H9 (cell line): Measurements from ENCODE around the gene TACR1. TPM values are rescaled to one million over a fixed set of nuclear protein-coding genes. Genes with fewer than 3 reads are reported as not detected.

Source experiments
- DNase-seq: peaks from one replicate; pipeline ENCODE4 v3.0.0-alpha.2; 2017
- H2AFZ ChIP-seq: one replicate; pipeline ENCODE4 v1.6.1; 2013; ENCODE audit warnings: mild to moderate bottlenecking, low read length, control low read depth, moderate library complexity
- H2AK5ac ChIP-seq: 2 replicates; pipeline ENCODE4 v1.6.1; 2013; ENCODE audit warnings: low read length, control low read depth, mixed read lengths; ENCODE audit not compliant: insufficient read length
- H2BK120ac ChIP-seq: one replicate; pipeline ENCODE4 v1.6.1; 2013; ENCODE audit warnings: low read depth, mild to moderate bottlenecking, low read length, control low read depth, inconsistent platforms; ENCODE audit not compliant: poor library complexity, severe bottlenecking
- H2BK12ac ChIP-seq: 2 replicates; pipeline ENCODE4 v1.6.1; 2013; ENCODE audit warnings: low read length, control low read depth, mixed read lengths, low read depth; ENCODE audit not compliant: insufficient read length
- H2BK15ac ChIP-seq: 2 replicates; pipeline ENCODE4 v1.6.1; 2013; ENCODE audit warnings: low read depth, low read length, control low read depth
- H2BK20ac ChIP-seq: one replicate; pipeline ENCODE4 v1.6.1; 2013; ENCODE audit warnings: low read depth, mild to moderate bottlenecking, low read length, control low read depth, inconsistent platforms; ENCODE audit not compliant: poor library complexity, severe bottlenecking
- H2BK5ac ChIP-seq: 2 replicates; pipeline ENCODE4 v1.6.1; 2013; ENCODE audit warnings: low read length, control low read depth, mixed read lengths; ENCODE audit not compliant: insufficient read length
- H3K14ac ChIP-seq: 2 replicates; pipeline ENCODE4 v1.6.1; 2013; ENCODE audit warnings: low read length, control low read depth; ENCODE audit not compliant: insufficient read depth
- H3K18ac ChIP-seq: 2 replicates; pipeline ENCODE4 v1.6.1; 2013; ENCODE audit warnings: low read depth, mild to moderate bottlenecking, mixed read lengths, low read length, control low read depth; ENCODE audit not compliant: insufficient read length
- H3K23ac ChIP-seq: 2 replicates; pipeline ENCODE4 v1.6.1; 2013; ENCODE audit warnings: low read length, control low read depth, mixed read lengths, low read depth; ENCODE audit not compliant: insufficient read length
- H3K23me2 ChIP-seq: 2 replicates; pipeline ENCODE4 v1.6.1; 2013; ENCODE audit warnings: low read depth, mild to moderate bottlenecking, mixed read lengths, low read length, control low read depth; ENCODE audit not compliant: insufficient read length, poor library complexity, severe bottlenecking
- H3K27ac ChIP-seq: 2 replicates; pipeline ENCODE4 v1.5.1; 2013; ENCODE audit warnings: low read length, control low read depth, mixed read lengths, low read depth; ENCODE audit not compliant: insufficient read length
- H3K27me3 ChIP-seq: 2 replicates; pipeline ENCODE4 v1.6.1; 2013; ENCODE audit warnings: low read length, control low read depth, inconsistent platforms; ENCODE audit not compliant: insufficient read depth
- H3K4ac ChIP-seq: 2 replicates; pipeline ENCODE4 v1.6.1; 2013; ENCODE audit warnings: low read depth, mild to moderate bottlenecking, control low read depth, inconsistent platforms, low read length, moderate library complexity
- H3K4me1 ChIP-seq: 2 replicates; pipeline ENCODE4 v1.6.1; 2013; ENCODE audit warnings: low read length, control low read depth, inconsistent platforms; ENCODE audit not compliant: insufficient read depth
- H3K4me2 ChIP-seq: 2 replicates; pipeline ENCODE4 v1.6.1; 2013; ENCODE audit warnings: low read length, control low read depth, mixed read lengths; ENCODE audit not compliant: insufficient read length, insufficient read depth
- H3K56ac ChIP-seq: 2 replicates; pipeline ENCODE4 v1.6.1; 2013; ENCODE audit warnings: low read depth, mild to moderate bottlenecking, mixed read lengths, low read length, control low read depth; ENCODE audit not compliant: insufficient read length
- H3K79me1 ChIP-seq: 2 replicates; pipeline ENCODE4 v1.6.1; 2013; ENCODE audit warnings: low read depth, mild to moderate bottlenecking, moderate library complexity, low read length, control low read depth, inconsistent platforms; ENCODE audit not compliant: insufficient read depth, poor library complexity, severe bottlenecking
- H3K79me2 ChIP-seq: 2 replicates; pipeline ENCODE4 v1.6.1; 2013; ENCODE audit warnings: low read length, control low read depth, inconsistent platforms; ENCODE audit not compliant: insufficient read depth
- H3K9ac ChIP-seq: 2 replicates; pipeline ENCODE4 v1.6.1; 2013; ENCODE audit warnings: low read length, control low read depth, mixed read lengths; ENCODE audit not compliant: insufficient read length; ENCODE audit errors: extremely low read depth
- H3K9me3 ChIP-seq: one replicate; pipeline ENCODE4 v1.6.1; 2013; ENCODE audit warnings: low read depth, low read length, inconsistent platforms; ENCODE audit not compliant: control insufficient read depth
- H3T11ph ChIP-seq: one replicate; pipeline ENCODE4 v1.6.1; 2013; ENCODE audit warnings: mild to moderate bottlenecking, low read length, control low read depth, inconsistent platforms
- H4K20me1 ChIP-seq: one replicate; pipeline ENCODE4 v1.6.1; 2013; ENCODE audit not compliant: control insufficient read depth, insufficient read length, insufficient read depth
- H4K5ac ChIP-seq: 2 replicates; pipeline ENCODE4 v1.6.1; 2013; ENCODE audit warnings: low read depth, mild to moderate bottlenecking, mixed read lengths, low read length, control low read depth; ENCODE audit not compliant: insufficient read length
- H4K8ac ChIP-seq: replicated peaks from 2 replicates; pipeline ENCODE4 v1.6.1; 2013; ENCODE audit warnings: low read length, control low read depth, mixed read lengths, low read depth; ENCODE audit not compliant: insufficient read length
- H4K91ac ChIP-seq: 2 replicates; pipeline ENCODE4 v1.6.1; 2013; ENCODE audit warnings: low read depth, mild to moderate bottlenecking, moderate library complexity, mixed read lengths, low read length, control low read depth; ENCODE audit not compliant: insufficient read length
- H3K27ac Mint-ChIP-seq, 3 experiments: 2 replicates in 2 of 3; 3 replicates in 1 of 3; pipeline ENCODE4 v1.8.0; 2020 to 2021; ENCODE audit warnings: mixed read lengths in 3 of 3, mild to moderate bottlenecking in 1 of 3, moderate library complexity in 1 of 3
- H3K27me3 Mint-ChIP-seq: 2 replicates; pipeline ENCODE4 v1.8.0; 2021; ENCODE audit warnings: low read depth, mild to moderate bottlenecking, moderate library complexity, mixed read lengths
- H3K36me3 Mint-ChIP-seq, 3 experiments: 2 replicates in 2 of 3; 3 replicates in 1 of 3; pipeline ENCODE4 v1.8.0; 2020 to 2021; ENCODE audit warnings: low read depth in 3 of 3, mixed read lengths in 3 of 3; ENCODE audit not compliant: insufficient read depth in 1 of 3
- H3K4me1 Mint-ChIP-seq, 2 experiments: 2 replicates each; pipeline ENCODE4 v1.8.0; 2020; ENCODE audit warnings: mixed read lengths in 2 of 2
- H3K4me3 Mint-ChIP-seq, 2 experiments: 2 replicates in 1 of 2; 3 replicates in 1 of 2; pipeline ENCODE4 v1.8.0; 2020 to 2021; ENCODE audit warnings: mild to moderate bottlenecking in 2 of 2, mixed read lengths in 2 of 2, moderate library complexity in 1 of 2
- H3K9me3 Mint-ChIP-seq, 2 experiments: 2 replicates in 1 of 2; 3 replicates in 1 of 2; pipeline ENCODE4 v1.8.0; 2020; ENCODE audit warnings: mild to moderate bottlenecking in 2 of 2, mixed read lengths in 2 of 2, moderate library complexity in 1 of 2
- CTCF ChIP-seq: fragments of 200-600 bp; sonication (generic); conservative IDR thresholded peaks from 3 replicates; pipeline ENCODE4 v1.8.0; 2021; ENCODE audit warnings: antibody characterized with exemption, mild to moderate bottlenecking
- WGBS: extraction: QIAGEN DNeasy Blood & Tissue Kit; methylation state at CpG from one replicate; pipeline ENCODE4 v1.1.7; 2013; ENCODE audit warnings: missing lambda C conversion rate, low lambda C conversion rate, mixed read lengths; ENCODE audit not compliant: insufficient read length; ENCODE audit errors: extremely low coverage; 5-methylcytosine and 5-hydroxymethylcytosine counted together
- total RNA-seq: library from RNA; stranded (reverse); gene quantifications from 2 replicates; pipeline ENCODE4 v1.2.1, GENCODE V29; 2021

Gene TACR1
- total RNA-seq, 1 experiment from 2014 or later: 1.4 TPM

DNA sequence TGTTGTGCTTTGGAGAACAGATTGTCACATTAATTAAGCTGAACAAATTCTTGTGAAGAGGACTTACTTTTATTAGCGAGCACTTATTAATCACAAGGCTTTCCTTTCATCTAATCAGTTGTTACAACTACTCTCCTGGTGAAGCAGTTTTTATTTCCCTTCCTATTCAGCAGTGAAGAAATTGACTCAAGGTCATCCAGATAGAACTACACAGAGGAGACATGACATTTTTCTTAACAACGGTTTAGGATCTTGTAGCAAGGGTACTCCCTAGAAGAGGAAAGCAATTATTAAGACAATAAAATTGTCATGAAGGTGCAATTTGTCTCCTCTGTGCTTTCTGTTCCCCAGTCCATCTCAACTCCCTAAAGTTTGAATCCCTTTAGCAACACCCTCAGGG is 179.5 kb downstream of the TACR1 start:
- H3K4me1 Mint-ChIP-seq: peaks cover 3 to 6% of the 10 kb centered on the region in 2 experiments
- Histone ChIP-seq H2AFZ (no peak overlapping the region), H3K27ac (no peak overlapping the region), H3K4me2 (no peak overlapping the region), H2BK20ac (no peak overlapping the region), H3K23ac (no peak overlapping the region), H2BK120ac (no peak overlapping the region), H2BK5ac (no peak overlapping the region), H3K79me1 (no peaks in the 10 kb centered on the region), H3K4ac (no peak overlapping the region), H2AK5ac (no peak overlapping the region), H3K79me2 (no peaks in the 10 kb centered on the region), H4K5ac (no peak overlapping the region), H2BK12ac (no peak overlapping the region), H4K20me1 (no peaks in the 10 kb centered on the region), H3K27me3 (no peaks in the 10 kb centered on the region; the same call in 1 of the 2 replicates), H3K56ac (no peak overlapping the region), H3K9ac (no peak overlapping the region), H3K9me3 (no peaks in the 10 kb centered on the region), H3K23me2 (no peaks in the 10 kb centered on the region), H3K4me1 (no peaks in the 10 kb centered on the region), H2BK15ac (no peak overlapping the region), H3T11ph (no peak overlapping the region), H4K91ac (no peak overlapping the region), H4K8ac (no peak overlapping the region), H3K18ac (no peak overlapping the region), H3K14ac (no peak overlapping the region)
- no peak for TF ChIP-seq CTCF
- no peak for DNase-seq
- H3K4me3 Mint-ChIP-seq: no peak overlapping the region
- no CpG with 5 or more reads among the region's 2 CpGs for WGBS
- H3K27ac Mint-ChIP-seq: no peak overlapping the region
- no peaks in the 10 kb centered on the region for H3K27me3 Mint-ChIP-seq
- H3K36me3 Mint-ChIP-seq: no peaks in the 10 kb centered on the region
- no peaks in the 10 kb centered on the region for H3K9me3 Mint-ChIP-seq
